NCI-H748 (cell line): ENCODE measurements around the gene PLCZ1.
A peak's percentile ranks its signal among the peaks of the same experiment; 100 is the strongest.
"Not testable (repeated sequence)": the region's sequence is repeated elsewhere in the genome, so short reads cannot be mapped to it uniquely, and the experiment has no call there.

Experiments
- DNase-seq: peaks from one replicate; lab custom pipeline; 2025; ENCODE audit not compliant: unreplicated experiment; lab: John Stamatoyannopoulos, UW

PLCZ1 gene, protein sequence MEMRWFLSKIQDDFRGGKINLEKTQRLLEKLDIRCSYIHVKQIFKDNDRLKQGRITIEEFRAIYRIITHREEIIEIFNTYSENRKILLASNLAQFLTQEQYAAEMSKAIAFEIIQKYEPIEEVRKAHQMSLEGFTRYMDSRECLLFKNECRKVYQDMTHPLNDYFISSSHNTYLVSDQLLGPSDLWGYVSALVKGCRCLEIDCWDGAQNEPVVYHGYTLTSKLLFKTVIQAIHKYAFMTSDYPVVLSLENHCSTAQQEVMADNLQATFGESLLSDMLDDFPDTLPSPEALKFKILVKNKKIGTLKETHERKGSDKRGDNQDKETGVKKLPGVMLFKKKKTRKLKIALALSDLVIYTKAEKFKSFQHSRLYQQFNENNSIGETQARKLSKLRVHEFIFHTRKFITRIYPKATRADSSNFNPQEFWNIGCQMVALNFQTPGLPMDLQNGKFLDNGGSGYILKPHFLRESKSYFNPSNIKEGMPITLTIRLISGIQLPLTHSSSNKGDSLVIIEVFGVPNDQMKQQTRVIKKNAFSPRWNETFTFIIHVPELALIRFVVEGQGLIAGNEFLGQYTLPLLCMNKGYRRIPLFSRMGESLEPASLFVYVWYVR

DNA sequence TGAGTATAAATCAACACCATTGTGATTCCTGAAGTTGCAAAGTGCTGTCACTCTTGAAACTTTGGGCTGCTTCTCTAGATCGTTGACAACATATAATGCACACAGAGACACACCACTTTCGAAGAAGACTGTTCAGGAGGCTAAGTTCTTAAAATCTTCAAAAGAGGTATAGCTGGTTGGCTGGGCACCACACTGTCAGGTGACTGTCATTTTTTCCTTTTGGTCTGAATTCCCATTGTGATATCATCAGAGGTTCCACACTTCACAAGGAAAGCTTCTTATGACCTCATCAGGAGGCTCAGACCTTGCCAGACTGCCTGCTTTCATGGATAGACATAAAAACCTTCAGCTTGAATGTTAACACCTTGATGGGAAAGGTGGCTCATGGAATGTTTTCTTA lies at the start of gene PLCZ1, which contains the start of gene CAPZA3:
Gene PLCZ1, minus strand, starts transcription at position 194 of the 400 bp plus-strand sequence. CDS start 641 bp downstream, outside the sequence.
Gene CAPZA3, plus strand, starts transcription at position 301 of the 400 bp plus-strand sequence. CDS start 150 bp downstream, outside the sequence.
- DNase-seq = no peak

DNA sequence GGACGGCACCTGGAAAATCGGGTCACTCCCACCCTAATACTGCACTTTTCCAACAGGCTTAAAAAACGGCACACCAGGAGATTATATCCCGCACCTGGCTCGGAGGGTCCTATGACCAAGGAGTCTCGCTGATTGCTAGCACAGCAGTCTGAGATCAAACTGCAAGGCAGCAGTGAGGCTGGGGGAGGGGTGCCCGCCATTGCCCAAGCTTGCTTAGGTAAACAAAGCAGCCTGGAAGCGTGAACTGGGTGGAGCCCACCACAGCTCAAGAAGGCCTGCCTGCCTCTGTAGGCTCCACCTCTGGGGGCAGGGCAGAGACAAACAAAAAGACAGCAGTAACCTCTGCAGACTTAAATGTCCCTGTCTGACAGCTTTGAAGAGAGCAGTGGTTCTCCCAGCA lies 47.7 kb upstream of the PLCZ1 start:
- not testable (repeated sequence) for DNase-seq

DNA sequence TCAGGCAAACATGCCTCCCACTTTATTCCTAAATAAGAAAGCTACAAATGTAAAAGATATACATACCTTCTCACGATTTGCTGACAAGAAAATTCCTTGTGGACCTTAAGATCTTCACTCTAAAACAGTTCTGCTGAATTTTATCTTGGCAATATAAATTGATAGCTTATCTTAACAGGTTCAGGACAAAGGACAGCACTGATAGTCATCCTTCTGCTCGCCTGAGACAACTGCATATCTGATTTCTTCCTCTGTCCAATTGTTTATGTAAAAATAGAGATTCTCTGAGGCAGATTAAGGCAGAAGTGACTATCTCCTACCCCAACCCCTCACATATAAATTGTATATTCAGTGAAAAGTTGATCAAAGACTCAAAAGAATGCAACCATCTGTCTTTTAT lies 45.0 kb upstream of the PLCZ1 start:
- DNase-seq = no peak

DNA sequence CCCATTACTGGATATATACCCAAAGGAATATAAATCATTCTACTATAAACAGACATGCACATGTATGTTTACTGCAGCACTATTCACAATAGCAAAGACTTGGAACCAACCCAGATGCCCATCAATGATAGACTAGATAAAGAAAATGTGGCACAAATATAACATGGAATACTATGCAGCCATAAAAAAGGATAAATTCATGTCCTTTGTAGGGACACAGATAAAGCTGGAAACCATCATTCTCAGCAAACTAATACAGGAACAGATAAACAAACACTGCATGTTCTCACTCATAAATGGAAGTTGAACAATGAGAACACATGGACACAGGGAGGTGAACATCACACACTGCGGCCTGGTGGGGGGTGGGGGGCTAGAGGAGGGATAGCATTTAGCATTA lies 28.7 kb upstream of the PLCZ1 start:
- not testable (repeated sequence) for DNase-seq

DNA sequence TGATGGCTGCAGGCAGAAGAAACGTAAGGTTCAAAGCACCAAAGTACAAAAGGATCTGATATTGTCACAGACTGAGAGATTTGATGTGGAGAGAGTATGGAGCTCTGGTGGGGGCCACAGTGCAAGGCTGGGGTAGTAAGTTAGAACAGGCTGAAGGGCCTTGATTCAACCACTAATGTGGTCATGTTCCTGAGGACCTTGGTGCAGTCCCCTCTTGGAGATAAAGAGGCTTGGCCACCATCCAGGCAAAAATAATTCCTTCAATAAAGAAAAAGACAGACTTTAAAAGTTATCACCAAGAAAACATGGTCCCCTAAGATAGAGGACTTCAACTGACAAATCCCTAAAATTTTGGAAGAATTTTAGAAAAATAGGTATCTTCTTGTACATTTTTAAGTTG lies 17.5 kb upstream of the PLCZ1 start:
- no peak for DNase-seq

DNA sequence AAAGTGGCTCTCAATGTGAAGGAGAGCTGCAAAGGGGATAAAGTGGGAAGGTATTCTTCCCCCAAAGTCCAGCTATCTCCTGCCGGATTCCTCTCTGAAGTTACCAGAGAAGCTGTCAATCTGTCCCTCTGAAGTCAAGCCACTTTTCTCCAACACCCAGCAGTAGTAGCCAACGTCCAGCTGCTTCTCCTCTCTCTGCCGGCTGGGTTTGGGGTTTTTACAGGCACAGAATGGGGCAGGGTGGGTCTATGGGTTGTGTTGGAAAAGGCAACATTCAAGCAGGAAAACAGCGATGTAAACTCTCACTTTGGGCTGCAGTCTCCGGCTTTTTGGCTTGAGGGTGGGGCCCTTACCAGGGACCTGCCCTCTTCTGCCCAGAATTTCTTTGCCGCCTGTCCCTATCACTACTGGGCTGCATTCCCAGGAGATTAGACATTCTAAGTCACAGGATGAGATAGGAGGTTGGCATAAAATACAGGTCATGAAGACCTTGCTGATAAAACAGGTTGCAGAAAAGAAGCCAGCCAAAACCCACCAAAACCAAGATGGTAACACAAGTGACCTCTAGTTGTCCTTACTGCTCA lies 16.4 kb upstream of the PLCZ1 start:
- DNase-seq = no peak

DNA sequence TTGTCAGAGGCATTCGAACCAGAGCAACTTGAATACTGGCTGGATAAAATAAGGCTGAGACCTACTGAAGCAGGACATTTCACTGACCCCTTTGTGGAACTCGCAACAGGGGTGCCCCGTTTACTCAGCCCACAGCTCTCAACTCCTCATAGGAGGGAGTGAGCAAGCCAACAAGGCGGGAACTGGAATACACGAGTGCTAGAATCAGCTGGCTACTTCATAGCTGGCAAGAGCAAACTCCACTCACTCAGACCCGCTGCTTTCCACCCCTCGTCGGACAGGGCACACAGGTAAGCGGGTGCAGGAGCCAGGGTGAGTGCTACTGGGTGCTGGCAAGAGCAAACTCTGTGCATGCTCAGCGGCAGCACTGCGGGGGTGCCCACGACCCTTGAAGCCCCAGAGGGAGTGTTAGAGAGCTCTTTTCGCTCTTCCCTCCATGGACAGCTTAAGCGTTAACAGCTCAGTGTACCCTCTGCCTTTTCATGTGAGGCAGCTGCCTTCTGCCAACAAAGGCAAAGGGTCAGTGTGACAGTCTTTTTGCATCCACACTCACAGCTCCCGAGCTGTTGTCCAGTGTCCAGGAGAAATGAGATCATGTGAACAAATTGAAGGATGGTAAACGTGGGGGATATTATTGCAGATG lies 15.8 kb upstream of the PLCZ1 start:
- peak; percentile 9 for DNase-seq

DNA sequence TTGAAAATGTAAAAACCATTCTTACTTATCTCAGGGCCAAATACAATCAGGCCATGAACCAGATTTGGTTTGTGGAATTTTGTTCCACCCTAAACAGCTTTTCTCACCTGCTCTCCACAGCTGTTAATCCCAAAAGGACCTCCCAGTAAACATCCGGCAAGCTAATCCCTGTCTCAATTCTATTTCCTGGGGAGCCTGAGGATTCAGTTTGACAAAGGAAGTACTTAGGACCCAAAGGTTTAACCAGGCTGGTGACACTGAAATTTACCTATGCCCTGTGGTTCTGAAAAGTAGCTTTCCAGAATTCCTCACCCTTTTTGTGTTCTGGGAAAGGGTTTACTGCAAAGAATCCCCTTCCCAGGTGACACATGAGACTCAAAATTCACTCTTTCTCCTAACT lies 15.1 kb upstream of the PLCZ1 start:
- DNase-seq = no peak

DNA sequence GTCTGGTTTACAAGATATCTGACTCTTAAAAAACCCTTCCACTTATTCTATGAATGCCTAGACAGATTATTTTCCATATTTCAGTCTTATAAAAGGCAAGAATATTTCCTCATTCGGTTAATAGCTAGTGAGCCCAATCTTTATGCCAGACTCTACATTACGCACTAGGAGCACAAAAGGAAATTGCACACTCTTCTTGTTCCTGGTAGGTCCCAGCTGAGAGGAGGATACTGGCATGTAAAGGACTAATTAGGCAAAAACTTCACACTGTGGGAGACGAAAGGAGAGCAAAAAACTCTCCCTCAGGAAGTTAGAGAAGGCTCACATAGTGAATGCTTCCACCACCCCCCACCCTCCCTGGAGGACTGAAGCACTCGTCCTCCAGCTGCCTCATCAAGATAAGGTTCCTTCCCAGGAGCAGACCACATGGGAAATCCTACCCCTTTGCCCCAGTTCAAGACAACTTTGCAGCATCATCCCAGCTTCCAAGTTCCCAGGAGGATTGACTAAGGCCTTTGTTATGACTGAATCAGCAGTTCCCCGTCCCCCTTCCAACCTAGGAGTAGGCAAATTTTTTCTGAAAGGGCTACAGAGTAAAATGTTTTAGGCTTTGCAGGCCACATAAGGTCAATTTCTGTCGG lies 14.6 kb upstream of the PLCZ1 start:
- no peak for DNase-seq

DNA sequence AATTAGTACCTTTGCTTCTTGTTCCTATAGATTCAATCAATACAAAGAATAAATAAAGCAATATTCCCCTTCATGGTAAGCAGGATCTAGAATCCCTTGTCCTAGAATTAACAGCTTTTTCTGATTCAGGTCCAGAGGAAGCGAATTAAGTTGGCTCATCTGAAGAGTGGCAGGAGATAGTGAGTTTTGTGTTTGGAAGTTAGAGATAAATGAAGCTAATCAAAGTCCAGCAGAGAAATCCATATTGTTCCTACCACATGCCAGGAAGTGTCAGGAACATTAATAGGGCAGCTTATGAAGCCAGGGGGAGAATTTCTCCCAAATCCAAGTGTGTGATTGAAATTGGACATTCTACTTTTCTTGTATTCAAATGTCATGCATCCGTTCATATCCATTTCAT lies 14.1 kb upstream of the PLCZ1 start:
- DNase-seq = no peak

DNA sequence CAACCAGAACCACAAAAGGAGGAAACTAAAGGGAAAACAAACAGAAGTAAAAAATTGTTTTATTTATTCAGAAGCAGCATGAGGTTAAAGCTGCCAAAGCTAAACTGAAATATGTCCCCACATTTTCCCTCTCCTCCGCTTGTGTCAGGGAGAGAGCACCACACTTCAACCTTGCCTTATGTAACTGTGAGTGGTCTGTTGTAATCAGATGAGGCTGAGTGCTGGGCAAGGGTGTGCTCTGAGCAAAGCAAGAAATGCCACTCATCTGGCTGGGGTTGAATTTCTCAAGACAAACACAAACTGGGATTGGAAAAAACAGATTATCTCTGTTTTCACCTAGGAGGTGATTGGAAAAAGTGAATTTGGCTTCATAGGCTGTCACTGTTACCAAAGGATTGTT lies 12.3 kb upstream of the PLCZ1 start:
- no peak for DNase-seq

DNA sequence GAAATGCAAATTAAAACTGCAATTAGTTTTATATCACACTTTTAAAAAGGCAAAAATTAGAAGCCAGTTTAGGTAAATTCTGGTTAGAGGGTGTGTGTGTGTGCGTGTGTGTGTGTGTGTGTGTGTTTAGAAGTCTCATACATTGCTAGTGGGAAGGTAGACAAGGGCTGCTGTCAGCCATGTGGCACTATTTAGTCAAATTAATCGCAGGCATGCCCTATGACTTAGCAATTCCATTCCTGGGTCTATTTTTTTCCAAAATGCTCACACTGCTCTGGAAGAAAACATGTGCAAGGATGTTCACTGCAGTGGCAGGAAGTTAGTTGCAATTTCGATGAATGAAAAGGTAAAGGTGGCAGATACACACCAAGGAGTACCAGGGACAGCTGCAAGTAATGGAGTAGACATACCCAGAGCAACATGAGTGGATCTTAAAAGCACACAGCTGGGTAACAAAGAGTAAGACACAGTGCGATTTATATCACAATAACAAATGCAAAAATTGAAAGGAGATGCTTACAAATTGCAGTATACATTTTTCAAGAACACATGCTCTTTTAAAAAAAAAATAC lies 11.7 kb upstream of the PLCZ1 start:
- no peak for DNase-seq

DNA sequence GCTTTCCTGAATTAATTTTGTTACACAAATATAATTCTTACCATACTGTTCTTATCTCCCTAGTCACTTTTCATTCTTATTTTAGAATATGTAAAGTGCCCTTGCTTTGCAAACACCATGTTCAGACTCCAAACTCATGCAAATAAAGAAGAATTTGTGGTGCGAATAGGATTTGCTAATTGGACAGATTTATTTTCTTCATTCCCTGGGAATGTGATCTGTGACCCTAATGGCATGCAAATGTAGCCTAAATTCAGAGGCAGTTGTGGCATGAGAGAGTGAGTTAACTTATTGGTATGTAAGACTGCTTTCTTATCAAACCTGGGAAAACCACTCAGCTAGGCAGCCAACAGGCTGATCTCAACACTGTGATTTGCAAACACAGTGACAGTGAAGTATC lies 10.1 kb upstream of the PLCZ1 start:
- no peak for DNase-seq

DNA sequence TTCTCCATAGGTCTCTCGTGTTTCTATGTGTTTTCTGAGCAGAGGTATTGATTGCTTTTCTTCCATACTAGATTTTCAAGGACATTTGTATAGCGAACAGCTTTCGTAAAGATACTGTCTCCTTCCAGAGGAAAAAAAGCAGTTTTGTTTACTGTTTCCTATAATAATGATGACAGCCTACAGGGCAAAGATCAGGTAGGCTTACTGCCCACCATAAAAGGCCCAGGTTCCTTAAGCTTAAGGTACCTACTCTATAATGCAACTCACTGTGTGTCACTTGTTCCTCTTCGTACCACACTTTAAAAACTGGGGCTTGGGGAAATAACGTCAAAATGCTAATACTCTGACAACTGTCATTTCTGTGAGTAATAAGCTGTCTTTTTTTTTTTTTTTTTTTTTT lies 6.7 kb downstream of the PLCZ1 start:
- DNase-seq = no peak

DNA sequence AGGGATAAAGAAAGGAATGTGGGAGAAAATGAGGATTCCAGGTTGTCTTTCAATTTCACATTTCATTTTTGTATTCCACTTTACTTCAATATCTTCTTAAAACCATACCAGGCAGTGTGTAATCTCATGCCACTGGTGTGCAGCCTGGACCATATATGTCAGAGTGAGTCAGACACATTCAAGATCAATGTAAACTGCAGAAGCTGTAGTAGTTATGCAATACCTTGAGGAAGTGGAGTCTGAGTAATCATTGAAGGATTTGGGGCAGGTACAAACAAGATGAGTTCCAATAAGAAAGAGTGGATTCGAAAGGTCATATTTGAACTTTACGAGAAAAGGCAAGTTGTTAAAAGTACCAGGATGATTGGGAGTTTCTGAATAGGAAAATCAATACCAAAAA lies 14.1 kb downstream of the PLCZ1 start:
- no peak for DNase-seq

DNA sequence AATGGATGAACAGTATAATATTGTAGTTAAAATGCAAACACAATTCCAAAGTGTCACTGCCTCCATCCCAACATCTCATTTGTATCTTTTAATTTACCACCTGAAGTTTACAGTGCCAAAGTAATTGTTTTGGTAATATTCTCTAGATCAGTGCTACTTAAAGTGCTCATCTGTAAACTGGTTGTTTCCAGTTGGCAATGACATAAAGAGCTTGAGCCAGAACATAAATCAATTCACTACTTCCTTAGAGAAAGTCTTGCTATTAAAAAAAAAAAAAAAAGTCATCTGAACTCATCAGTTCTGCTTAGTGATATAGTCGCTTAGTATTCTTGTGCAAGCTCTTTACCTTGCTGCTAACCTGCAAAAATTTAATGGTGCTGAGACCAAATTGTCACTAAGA lies 16.4 kb downstream of the PLCZ1 start:
- DNase-seq = no peak

DNA sequence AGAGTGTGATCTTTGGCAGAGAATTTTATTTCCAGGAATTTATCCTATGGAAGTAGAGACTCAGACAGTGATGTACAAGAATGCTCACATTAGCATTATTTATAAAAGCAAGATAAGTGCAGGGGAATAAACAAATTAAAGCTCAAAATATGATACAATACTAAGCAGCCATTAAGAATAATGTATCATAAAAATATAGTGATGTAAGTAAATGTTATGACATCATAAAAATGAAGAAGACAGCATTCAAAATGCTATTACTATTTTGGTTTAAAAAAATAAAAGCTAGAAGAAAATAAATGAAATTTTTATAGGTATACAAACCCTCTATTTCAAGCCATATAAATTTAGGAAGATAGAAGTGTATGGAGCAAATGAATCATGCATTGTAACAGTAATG lies 17.1 kb downstream of the PLCZ1 start:
- DNase-seq = no peak

DNA sequence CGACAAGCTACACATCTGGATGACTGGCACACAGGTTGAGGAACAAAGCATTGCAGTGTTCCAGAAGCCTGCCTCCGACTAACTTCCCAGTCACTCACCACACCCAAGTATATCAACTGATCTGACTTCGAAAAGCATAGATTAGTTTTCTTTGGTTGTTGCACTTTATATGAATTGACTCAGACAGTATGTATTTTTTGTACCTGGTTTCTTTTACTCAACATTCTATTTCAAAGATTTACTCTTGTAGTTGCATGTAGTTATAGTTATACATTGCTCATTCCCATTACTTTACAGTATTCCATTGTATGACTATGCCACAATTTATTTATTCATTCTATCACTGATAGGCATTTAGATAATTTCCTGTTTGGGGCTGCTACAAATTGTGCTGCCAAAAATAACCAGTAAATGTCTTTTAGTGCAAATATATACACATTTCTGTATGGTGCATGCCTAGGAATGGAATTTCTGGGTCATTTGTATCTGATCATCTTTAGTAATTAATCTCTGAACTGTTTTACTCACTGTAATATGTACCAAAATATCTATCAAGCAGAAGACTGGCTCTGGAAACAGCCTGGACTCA lies 17.8 kb downstream of the PLCZ1 start:
- no peak for DNase-seq

DNA sequence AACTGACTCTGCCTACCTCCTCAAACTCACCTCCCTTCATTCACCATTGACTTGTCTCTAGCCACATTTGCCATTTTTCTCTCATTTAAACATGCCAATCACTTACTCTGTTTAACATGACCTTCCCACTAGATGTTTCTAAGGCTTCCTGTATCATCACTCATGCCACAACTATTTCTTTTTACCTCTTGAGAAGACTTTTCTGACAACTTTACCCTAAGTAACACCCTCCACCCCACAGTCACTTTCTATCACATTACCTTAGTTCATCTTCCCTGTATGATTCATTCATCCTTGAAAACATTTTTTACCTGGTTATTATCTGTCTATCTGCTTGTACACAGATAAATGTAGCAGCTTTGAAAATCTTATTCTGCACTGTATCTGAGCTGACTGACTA lies 19.4 kb downstream of the PLCZ1 start:
- DNase-seq = no peak

DNA sequence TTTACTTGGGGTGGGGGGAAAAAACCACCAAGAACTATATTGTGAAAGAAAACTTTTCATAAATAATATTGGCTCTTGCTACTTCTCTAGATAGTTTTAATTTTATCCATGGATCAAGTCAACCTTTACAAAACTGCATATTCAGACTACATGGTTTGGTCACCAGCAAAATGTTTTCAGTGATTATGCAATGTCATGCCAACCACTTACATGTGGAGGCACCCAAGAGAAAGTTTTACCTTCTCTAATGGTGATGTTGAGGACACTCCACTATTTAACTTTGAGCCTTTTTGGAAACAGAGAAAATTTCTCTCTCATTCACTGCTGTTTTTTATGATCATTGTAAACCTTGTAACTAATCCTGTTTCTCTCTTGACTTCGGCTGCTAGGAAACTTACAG lies 21.6 kb downstream of the PLCZ1 start:
- no peak for DNase-seq

DNA sequence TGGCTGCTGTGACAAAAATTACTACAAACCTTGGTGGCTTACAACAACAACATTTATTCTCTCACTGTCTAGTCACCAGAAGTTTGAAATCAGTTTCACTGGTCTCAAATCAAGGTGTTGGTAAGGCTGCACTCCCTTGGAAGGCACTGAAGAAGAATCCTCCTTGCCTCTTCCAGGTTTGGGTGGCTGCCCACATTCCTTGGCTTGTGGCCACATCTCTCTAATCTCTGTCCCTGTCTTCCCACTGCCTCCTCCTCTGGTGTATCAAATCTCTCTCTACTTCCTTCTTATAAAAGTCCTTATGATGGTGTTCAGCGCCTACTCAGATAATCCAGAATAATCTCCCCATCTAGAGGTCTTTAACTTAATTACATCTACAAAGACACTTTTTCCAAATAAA lies 31.0 kb downstream of the PLCZ1 start:
- no peak for DNase-seq
